T-cell (primary cell): ENCODE measurements around the gene GBP4. TPM values are rescaled to one million over a fixed set of nuclear protein-coding genes. Genes with fewer than 3 reads are reported as not detected.
"Not testable (repeated sequence)": the region's sequence is repeated elsewhere in the genome, so short reads cannot be mapped to it uniquely, and the experiment has no call there.

ENCODE experiments used
- ATAC-seq, 4 experiments: fragments of 200-7000 bp in 3 of 4; fragments of 150-1000 bp in 1 of 4; cut with Tn5 transposase; replicated peaks in 1 of 4; 1 replicate in 3 of 4; 2 replicates in 1 of 4; pipeline ENCODE4 v1.10.0; 2021; ENCODE audit warnings: moderate library complexity in 3 of 4, mild to moderate bottlenecking in 2 of 4, moderate number of reproducible peaks in 1 of 4
- CTCF ChIA-PET, 2 donors: fragments of 300-600 bp; sonication (Branson Sonifier 250); formaldehyde crosslinking; loops; one replicate each; lab custom pipeline; 2022; ENCODE audit warnings: antibody characterized with exemption in 2 of 2; lab: Charles Lee
- POLR2A ChIA-PET, 2 donors: fragments of 300-600 bp; sonication (Branson Sonifier 250); formaldehyde crosslinking; loops; one replicate each; lab custom pipeline; 2022; ENCODE audit warnings: antibody characterized with exemption in 2 of 2; lab: Charles Lee
- DNase-seq, 35 experiments: peaks; one replicate each; pipeline versions ENCODE4 v3.0.0 to v3.0.0-alpha.2; 2013 to 2023
- H3K27ac ChIP-seq: one replicate; pipeline ENCODE4 v1.5.1; 2013; ENCODE audit warnings: low read length
- H3K27me3 ChIP-seq, 2 experiments: replicated peaks in 1 of 2; 1 replicate in 1 of 2; 2 replicates in 1 of 2; pipeline versions ENCODE4 v1.6.1 to v1.7.0; 2013; ENCODE audit warnings: low read length in 1 of 2, mixed read lengths in 1 of 2; ENCODE audit not compliant: control insufficient read depth in 2 of 2, insufficient read depth in 2 of 2; ENCODE audit errors: extremely low read depth in 1 of 2
- H3K36me3 ChIP-seq, 2 donors: 1 replicate in 1 of 2; 2 replicates in 1 of 2; pipeline versions ENCODE4 v1.6.1 to v1.7.0; 2013; ENCODE audit warnings: low read length in 1 of 2; ENCODE audit not compliant: control insufficient read depth in 2 of 2, insufficient read depth in 1 of 2; ENCODE audit errors: extremely low read depth in 1 of 2
- H3K4me1 ChIP-seq, 2 experiments: 1 replicate in 1 of 2; 2 replicates in 1 of 2; pipeline versions ENCODE4 v1.6.1 to v1.7.0; 2013; ENCODE audit warnings: low read length in 2 of 2, mixed read lengths in 1 of 2; ENCODE audit not compliant: insufficient read depth in 2 of 2, control insufficient read depth in 1 of 2; ENCODE audit errors: extremely low read depth in 1 of 2
- H3K4me3 ChIP-seq, 2 donors: 1 replicate in 1 of 2; 2 replicates in 1 of 2; pipeline versions ENCODE4 v1.5.1 to v1.7.0; 2013; ENCODE audit warnings: mild to moderate bottlenecking in 2 of 2, low read length in 1 of 2, moderate library complexity in 1 of 2; ENCODE audit not compliant: control insufficient read depth in 1 of 2; ENCODE audit errors: extremely low read depth in 1 of 2
- H3K9me3 ChIP-seq: 2 replicates; pipeline ENCODE4 v1.7.0; 2013
- H3K27ac Mint-ChIP-seq, 2 donors: one replicate each; pipeline ENCODE4 v1.8.0; 2020 to 2021; ENCODE audit warnings: mild to moderate bottlenecking in 2 of 2, mixed read lengths in 2 of 2
- H3K27me3 Mint-ChIP-seq, 2 donors: one replicate each; pipeline ENCODE4 v1.8.0; 2021 to 2022; ENCODE audit warnings: mixed read lengths in 2 of 2
- H3K36me3 Mint-ChIP-seq: one replicate; pipeline ENCODE4 v1.8.0; 2021; ENCODE audit warnings: mixed read lengths
- H3K4me1 Mint-ChIP-seq, 3 donors: one replicate each; pipeline ENCODE4 v1.8.0; 2020 to 2022; ENCODE audit warnings: mixed read lengths in 3 of 3, mild to moderate bottlenecking in 1 of 3
- H3K4me3 Mint-ChIP-seq, 3 donors: one replicate each; pipeline ENCODE4 v1.8.0; 2020 to 2022; ENCODE audit warnings: mild to moderate bottlenecking in 3 of 3, mixed read lengths in 3 of 3, moderate library complexity in 3 of 3
- H3K9me3 Mint-ChIP-seq, 3 donors: one replicate each; pipeline ENCODE4 v1.8.0; 2020 to 2022; ENCODE audit warnings: mixed read lengths in 3 of 3
- WGBS: methylation state at CpG from one replicate; pipeline ENCODE4 v1.1.5; 2013; ENCODE audit warnings: missing lambda C conversion rate; ENCODE audit not compliant: insufficient coverage; 5-methylcytosine and 5-hydroxymethylcytosine counted together
- total RNA-seq, 35 experiments: library from RNA in 6 of 35; stranded (reverse) in 6 of 35; fragments of 120-200 nt in 1 of 35; gene quantifications; one replicate each; pipeline versions ENCODE4 v1.2.1 to v1.2.4 and lab custom pipeline; 2013 to 2026

GBP4 gene
- total RNA-seq (10 to 100 TPM; 24.7 to 61.3 (median 36.5) TPM), total RNA-seq (lab: John Stamatoyannopoulos, UW) (55.9 to 412 (median 129) reads per million in 29 experiments)
- total RNA-seq (2013) = 58.3 TPM

- CTCF ChIA-PET = interaction anchor here in 1 of 2 donors (0.6 to 1.4 kb wide), 6 partner anchors 112 to 638 kb away, joined by 3 to 5 read pairs (median 3); partner anchors contain the start of gene GBP1
- Histone ChIP-seq H3K4me1 (peaks cover 16 to 23% of the 10 kb centered on the region in 2 experiments), H3K27me3 (no peaks in the 10 kb centered on the region), H3K9me3 (no peaks in the 10 kb centered on the region), H3K36me3 (peaks cover 0 to 25% of the 10 kb centered on the region in 2 donors), H3K27ac (peak within 1 kb of the TSS; percentile 83), H3K4me3 (peak within 1 kb of the TSS; percentile 72 to 75)
- peak within 1 kb of the TSS; percentile 94 to 98 (median 95) for H3K4me3 Mint-ChIP-seq
- WGBS = under 1% methylated on average over 15 of the region's 21 CpGs
- peak in 34 of 35 experiments; percentile 15 to 75 (median 36) for DNase-seq
- H3K36me3 Mint-ChIP-seq = peaks cover 52% of the 10 kb centered on the region
- ATAC-seq = peak; percentile 63 to 85 (median 80)
- POLR2A ChIA-PET = interaction anchor here (0.5 to 1.4 kb wide), 5 partner anchors 9 to 201 kb away, joined by 3 to 4 read pairs (median 3); no protein-coding TSS in a partner anchor
- H3K27ac Mint-ChIP-seq = peak within 1 kb of the TSS; percentile 97 to 99
- H3K27me3 Mint-ChIP-seq = no peaks in the 10 kb centered on the region
- no peaks in the 10 kb centered on the region for H3K9me3 Mint-ChIP-seq
- H3K4me1 Mint-ChIP-seq = peaks cover 74 to 93% (median 76%) of the 10 kb centered on the region in 3 donors
Observed at GRCh38 chr1:89198491-89199072, at the start of gene GBP4. Gene GBP4, minus strand, starts transcription at chr1:89198942. Its CDS starts 108 bp downstream, at chr1:89198834.

GRCh38 chr1:89243046-89243445 is 44.3 kb upstream of the GBP4 start:
- no peaks in the 10 kb centered on the region for H3K36me3 ChIP-seq
- no peak overlapping the region for H3K27ac Mint-ChIP-seq
- no peaks in the 10 kb centered on the region for H3K27me3 Mint-ChIP-seq
- H3K4me3 ChIP-seq = no peak overlapping the region
- POLR2A ChIA-PET = interaction anchor here in 1 of 2 donors (0.6 kb wide), 1 partner anchor 513 kb away, joined by 4 read pairs; no protein-coding TSS in a partner anchor
- no CpG with 5 or more reads among the region's 3 CpGs for WGBS
- H3K9me3 Mint-ChIP-seq = peaks cover 8 to 28% (median 12%) of the 10 kb centered on the region in 3 donors
- no peaks in the 10 kb centered on the region for H3K9me3 ChIP-seq
- peaks cover 17 to 32% (median 28%) of the 10 kb centered on the region in 3 donors for H3K4me1 Mint-ChIP-seq
- no peak overlapping the region for H3K4me3 Mint-ChIP-seq
- DNase-seq = no peak
- no peak overlapping the region for H3K27ac ChIP-seq
- CTCF ChIA-PET = interaction anchor here (0.5 to 0.6 kb wide), 2 partner anchors 478 to 1563 kb away, joined by 3 read pairs; no protein-coding TSS in a partner anchor
- peaks cover 37% of the 10 kb centered on the region for H3K36me3 Mint-ChIP-seq
- H3K27me3 ChIP-seq = no peaks in the 10 kb centered on the region
- no peak for ATAC-seq
- no peaks in the 10 kb centered on the region for H3K4me1 ChIP-seq

GRCh38 chr1:89221341-89221740 is 22.6 kb upstream of the GBP4 start:
- peaks cover 0 to 2% (median 0%) of the 10 kb centered on the region in 3 donors for H3K4me1 Mint-ChIP-seq
- H3K36me3 Mint-ChIP-seq = peaks cover 14% of the 10 kb centered on the region

GRCh38 chr1:89219851-89220250 is 21.1 kb upstream of the GBP4 start:
- ChIA-PET CTCF (interaction anchor here (0.5 to 0.7 kb wide), 3 partner anchors 20 to 225 kb away, joined by 3 to 5 read pairs (median 4); no protein-coding TSS in a partner anchor), POLR2A (interaction anchor here in 1 of 2 donors (0.6 kb wide), 1 partner anchor 516 kb away, joined by 3 read pairs; no protein-coding TSS in a partner anchor)
- ATAC-seq, H3K27ac Mint-ChIP-seq, H3K9me3 ChIP-seq, H3K4me1 ChIP-seq, H3K27me3 Mint-ChIP-seq, H3K27me3 ChIP-seq, H3K4me3 Mint-ChIP-seq, H3K4me3 ChIP-seq, H3K27ac ChIP-seq, H3K36me3 ChIP-seq, H3K4me1 Mint-ChIP-seq, DNase-seq: not testable (repeated sequence)
- Mint-ChIP-seq H3K36me3 (peaks cover 17% of the 10 kb centered on the region), H3K9me3 (peaks cover 0 to 12% (median 10%) of the 10 kb centered on the region in 3 donors)

More at GRCh38 chr1:89221341-89221740, 22.6 kb upstream of the GBP4 start:
- no peaks in the 10 kb centered on the region for H3K36me3 ChIP-seq
- no peaks in the 10 kb centered on the region for H3K27me3 Mint-ChIP-seq
- WGBS = 100% methylated on average over 1 of the region's 1 CpG
- CTCF ChIA-PET = no interaction called here
- no peaks in the 10 kb centered on the region for H3K27me3 ChIP-seq
- H3K9me3 Mint-ChIP-seq = peaks cover under 1 to 16% (median 15%) of the 10 kb centered on the region in 3 donors
- ATAC-seq = no peak
- DNase-seq = no peak
- H3K4me3 Mint-ChIP-seq = no peak overlapping the region
- H3K4me1 ChIP-seq = no peaks in the 10 kb centered on the region
- POLR2A ChIA-PET = no interaction called here
- no peak overlapping the region for H3K27ac ChIP-seq
- no peak overlapping the region for H3K4me3 ChIP-seq
- H3K27ac Mint-ChIP-seq = no peak overlapping the region
- H3K9me3 ChIP-seq = no peaks in the 10 kb centered on the region

GRCh38 chr1:89218941-89219340 is 20.2 kb upstream of the GBP4 start:
- H3K4me3 Mint-ChIP-seq, DNase-seq, H3K27me3 ChIP-seq, H3K27ac ChIP-seq, H3K9me3 ChIP-seq, H3K4me1 ChIP-seq, H3K4me1 Mint-ChIP-seq, H3K27me3 Mint-ChIP-seq, H3K27ac Mint-ChIP-seq, POLR2A ChIA-PET, H3K36me3 ChIP-seq, CTCF ChIA-PET, H3K4me3 ChIP-seq, ATAC-seq: not testable (repeated sequence)
- WGBS = 80% methylated on average over 1 of the region's 3 CpGs
- Mint-ChIP-seq H3K9me3 (peaks cover 0 to 10% (median 10%) of the 10 kb centered on the region in 3 donors), H3K36me3 (peaks cover 20% of the 10 kb centered on the region)

GRCh38 chr1:89213347-89213746 is 14.6 kb upstream of the GBP4 start:
- ChIA-PET POLR2A (interaction anchor here in 1 of 2 donors (0.6 kb wide), 1 partner anchor 63 kb away, joined by 3 read pairs; no protein-coding TSS in a partner anchor), CTCF (no interaction called here)
- no peak for ATAC-seq
- DNase-seq = no peak
- H3K27me3 Mint-ChIP-seq = no peaks in the 10 kb centered on the region
- no CpG with 5 or more reads among the region's 1 CpG for WGBS
- peaks cover 0 to 14% (median 13%) of the 10 kb centered on the region in 3 donors for H3K9me3 Mint-ChIP-seq
- Histone ChIP-seq H3K9me3 (no peaks in the 10 kb centered on the region), H3K4me3 (no peak overlapping the region), H3K27ac (no peak overlapping the region), H3K27me3 (no peaks in the 10 kb centered on the region), H3K4me1 (no peaks in the 10 kb centered on the region), H3K36me3 (no peaks in the 10 kb centered on the region)
- H3K27ac Mint-ChIP-seq = peak overlapping the region; percentile 49 to 70
- H3K4me3 Mint-ChIP-seq = no peak overlapping the region
- peaks cover 27% of the 10 kb centered on the region for H3K36me3 Mint-ChIP-seq
- peaks cover 0 to 1% (median 0%) of the 10 kb centered on the region in 3 donors for H3K4me1 Mint-ChIP-seq
